ENCODE data around the gene GARS1. TPM values are rescaled to one million over a fixed set of nuclear protein-coding genes. Genes with fewer than 3 reads are reported as not detected.

Gene GARS1
- total RNA-seq, 1 experiment from 2014 or later = 294 TPM

DNA sequence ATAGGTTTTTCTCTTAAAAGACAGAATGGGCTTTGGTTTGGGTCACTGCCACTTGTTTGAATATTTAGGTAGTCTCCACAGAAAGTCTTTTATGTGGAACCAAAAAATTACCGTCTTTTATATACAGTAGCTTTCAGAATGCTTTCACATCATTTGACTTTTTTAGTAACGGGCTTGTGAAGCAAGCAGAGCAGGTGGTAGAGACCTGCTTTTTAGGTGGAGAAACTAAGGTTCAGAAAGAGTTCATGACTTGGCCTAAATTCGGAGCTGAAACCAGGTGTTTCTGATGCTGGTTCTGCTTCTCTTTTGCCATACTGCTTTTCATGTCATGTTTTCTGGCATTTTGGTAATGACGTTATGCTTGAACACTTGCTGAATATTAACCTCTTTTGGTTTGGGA lies 36.3 kb downstream of the GARS1 start:
- no peak overlapping the region for H3K27ac ChIP-seq (ENCODE audit: low read depth, low read length, poor library complexity, severe bottlenecking)
- no peak for TF ChIP-seq EZH2 (IDR thresholded peaks at IDR 0.05; ENCODE audit: borderline replicate concordance, low read depth, low read length, poor library complexity, severe bottlenecking)
- TF ChIP-seq, protein P1, sequence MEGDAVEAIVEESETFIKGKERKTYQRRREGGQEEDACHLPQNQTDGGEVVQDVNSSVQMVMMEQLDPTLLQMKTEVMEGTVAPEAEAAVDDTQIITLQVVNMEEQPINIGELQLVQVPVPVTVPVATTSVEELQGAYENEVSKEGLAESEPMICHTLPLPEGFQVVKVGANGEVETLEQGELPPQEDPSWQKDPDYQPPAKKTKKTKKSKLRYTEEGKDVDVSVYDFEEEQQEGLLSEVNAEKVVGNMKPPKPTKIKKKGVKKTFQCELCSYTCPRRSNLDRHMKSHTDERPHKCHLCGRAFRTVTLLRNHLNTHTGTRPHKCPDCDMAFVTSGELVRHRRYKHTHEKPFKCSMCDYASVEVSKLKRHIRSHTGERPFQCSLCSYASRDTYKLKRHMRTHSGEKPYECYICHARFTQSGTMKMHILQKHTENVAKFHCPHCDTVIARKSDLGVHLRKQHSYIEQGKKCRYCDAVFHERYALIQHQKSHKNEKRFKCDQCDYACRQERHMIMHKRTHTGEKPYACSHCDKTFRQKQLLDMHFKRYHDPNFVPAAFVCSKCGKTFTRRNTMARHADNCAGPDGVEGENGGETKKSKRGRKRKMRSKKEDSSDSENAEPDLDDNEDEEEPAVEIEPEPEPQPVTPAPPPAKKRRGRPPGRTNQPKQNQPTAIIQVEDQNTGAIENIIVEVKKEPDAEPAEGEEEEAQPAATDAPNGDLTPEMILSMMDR (conservative IDR thresholded peaks at IDR 0.05; ENCODE audit: low read depth, low read length) = no peak
- ChIA-PET CTCF (no interaction called here), POLR2A (ENCODE audit: low non-redundant PET) (no interaction called here)
- BruUV-seq (replicated peaks) = no TSS peak
- H3K36me3 ChIP-seq (ENCODE audit: insufficient read depth, low read length, poor library complexity, severe bottlenecking) = peaks cover 100% of the 10 kb centered on the region
- no peaks in the 10 kb centered on the region for H3K9me3 ChIP-seq (ENCODE audit: low read depth, low read length, poor library complexity, severe bottlenecking)
- H3K4me1 ChIP-seq (ENCODE audit: insufficient read depth, low read length, poor library complexity, severe bottlenecking) = no peaks in the 10 kb centered on the region
- no peak overlapping the region for H3K4me3 ChIP-seq (ENCODE audit: low read depth, low read length, poor library complexity, severe bottlenecking)
- H3K27me3 ChIP-seq (replicated peaks; ENCODE audit: insufficient read depth, low read depth, low read length, poor library complexity) = no peaks in the 10 kb centered on the region
- intact Hi-C loops (cut with micrococcal nuclease; ENCODE audit: unreplicated experiment) = no loop called here
- no peak for DNase-seq (ENCODE audit: low spot score)

DNA sequence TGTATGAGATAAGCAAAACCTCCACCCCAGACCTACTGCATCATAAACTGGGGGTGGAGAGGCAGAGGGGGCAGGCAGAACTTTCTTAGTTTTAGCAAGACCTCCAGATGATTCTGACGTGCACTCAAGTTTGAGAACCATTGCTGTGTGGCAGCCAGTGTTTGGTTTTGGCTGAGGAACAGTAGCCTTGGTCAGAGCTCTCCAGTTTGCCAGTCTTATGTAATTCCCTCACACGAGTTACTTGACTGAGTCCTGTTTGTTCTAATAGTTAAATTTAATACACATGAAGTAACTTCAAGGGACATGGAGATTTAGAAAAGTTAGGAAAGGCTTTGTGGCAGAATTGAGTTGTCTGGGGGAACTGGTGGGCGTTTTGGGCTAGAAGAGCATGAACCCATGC lies 38.5 kb downstream of the GARS1 start:
- no peak for DNase-seq (ENCODE audit: low spot score)
- H3K27ac ChIP-seq (ENCODE audit: low read depth, low read length, poor library complexity, severe bottlenecking) = no peak overlapping the region
- no peaks in the 10 kb centered on the region for H3K9me3 ChIP-seq (ENCODE audit: low read depth, low read length, poor library complexity, severe bottlenecking)
- no peak overlapping the region for H3K4me3 ChIP-seq (ENCODE audit: low read depth, low read length, poor library complexity, severe bottlenecking)
- ChIA-PET CTCF (no interaction called here), POLR2A (ENCODE audit: low non-redundant PET) (no interaction called here)
- intact Hi-C loops (cut with micrococcal nuclease; ENCODE audit: unreplicated experiment) = no loop called here
- H3K27me3 ChIP-seq (replicated peaks; ENCODE audit: insufficient read depth, low read depth, low read length, poor library complexity) = no peaks in the 10 kb centered on the region
- H3K36me3 ChIP-seq (ENCODE audit: insufficient read depth, low read length, poor library complexity, severe bottlenecking) = peaks cover 82% of the 10 kb centered on the region
- H3K4me1 ChIP-seq (ENCODE audit: insufficient read depth, low read length, poor library complexity, severe bottlenecking) = no peaks in the 10 kb centered on the region
- TF ChIP-seq EZH2 (IDR thresholded peaks at IDR 0.05; ENCODE audit: borderline replicate concordance, low read depth, low read length, poor library complexity, severe bottlenecking) = no peak
- TF ChIP-seq, protein P1 (conservative IDR thresholded peaks at IDR 0.05; ENCODE audit: low read depth, low read length) = no peak
- BruUV-seq (replicated peaks) = no TSS peak

DNA sequence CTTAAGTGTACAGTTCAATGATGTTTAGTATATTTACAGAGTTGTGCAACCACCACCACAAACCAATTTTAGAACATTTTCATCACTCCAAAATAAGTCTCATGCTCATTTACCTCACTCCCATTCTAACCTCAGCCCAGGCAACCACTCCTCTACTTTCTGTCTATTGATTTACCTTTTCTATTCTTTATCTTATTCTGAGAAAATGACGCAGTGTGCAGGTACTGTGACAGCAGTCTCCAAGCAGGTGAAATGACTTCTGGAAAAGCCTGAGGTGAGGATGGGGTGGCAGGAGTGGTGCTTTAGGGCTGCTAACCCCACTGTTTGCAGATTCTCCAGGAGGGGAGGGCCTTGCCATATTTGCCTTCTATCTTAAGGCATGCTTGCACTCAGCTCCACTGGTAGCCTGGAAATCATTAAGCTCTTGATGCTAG lies 39.5 kb downstream of the GARS1 start:
- intact Hi-C loops (cut with micrococcal nuclease; ENCODE audit: unreplicated experiment) = no loop called here
- H3K27me3 ChIP-seq (replicated peaks; ENCODE audit: insufficient read depth, low read depth, low read length, poor library complexity) = no peaks in the 10 kb centered on the region
- no TSS peak for BruUV-seq (replicated peaks)
- POLR2A ChIA-PET (ENCODE audit: low non-redundant PET) = no interaction called here
- CTCF ChIA-PET = no interaction called here
- H3K9me3 ChIP-seq (ENCODE audit: low read depth, low read length, poor library complexity, severe bottlenecking) = no peaks in the 10 kb centered on the region
- no peak for DNase-seq (ENCODE audit: low spot score)
- H3K36me3 ChIP-seq (ENCODE audit: insufficient read depth, low read length, poor library complexity, severe bottlenecking) = peaks cover 72% of the 10 kb centered on the region
- H3K4me1 ChIP-seq (ENCODE audit: insufficient read depth, low read length, poor library complexity, severe bottlenecking) = no peaks in the 10 kb centered on the region
- H3K27ac ChIP-seq (ENCODE audit: low read depth, low read length, poor library complexity, severe bottlenecking) = no peak overlapping the region
- H3K4me3 ChIP-seq (ENCODE audit: low read depth, low read length, poor library complexity, severe bottlenecking) = no peak overlapping the region
- TF ChIP-seq, protein P1 (conservative IDR thresholded peaks at IDR 0.05; ENCODE audit: low read depth, low read length) = no peak
- no peak for TF ChIP-seq EZH2 (IDR thresholded peaks at IDR 0.05; ENCODE audit: borderline replicate concordance, low read depth, low read length, poor library complexity, severe bottlenecking)

Data from A673 (cell line).